ENCODE measurements around the gene ALK.

GRCh38 chr2:29558097-29558496 lies 363.3 kb downstream of the ALK start:
- TF ChIP-seq POLR2A (IDR thresholded peaks at IDR 0.05; ENCODE audit: low read length), result no peak
- TF ChIP-seq GATA1 (IDR thresholded peaks at IDR 0.05; ENCODE audit: low read depth, low read length), result no peak
